Hepatocyte (in vitro differentiated cells): ENCODE results near the gene IGSF5.

Experiments
- CTCF ChIP-seq: fragments of 200-600 bp; sonication (generic); IDR thresholded peaks from 2 replicates; pipeline ENCODE4 v1.5.1; 2016; ENCODE audit warnings: antibody characterized with exemption, mild to moderate bottlenecking; ENCODE audit not compliant: poor library complexity
- EZH2 ChIP-seq: fragments of 200-600 bp; sonication (generic); IDR thresholded peaks from 2 replicates; pipeline ENCODE4 v1.6.1; 2016; ENCODE audit warnings: antibody characterized with exemption, mild to moderate bottlenecking, borderline replicate concordance
- EZH2phosphoT487 ChIP-seq: fragments of 200-600 bp; sonication (generic); IDR thresholded peaks from one replicate; pipeline ENCODE4 v1.6.1; 2018; ENCODE audit warnings: antibody characterized with exemption, mild to moderate bottlenecking, low read depth, moderate library complexity; ENCODE audit not compliant: unreplicated experiment, severe bottlenecking

- TF ChIP-seq CTCF (no peak), EZH2 (no peak), EZH2phosphoT487 (no peak)
Observed at GRCh38 chr21:39705849-39706248, 39.1 kb upstream of the IGSF5 start.
